ENCODE measurements around the gene APEX1. TPM values are rescaled to one million over a fixed set of nuclear protein-coding genes. Genes with fewer than 3 reads are reported as not detected.
"Not testable (repeated sequence)": the region's sequence is repeated elsewhere in the genome, so short reads cannot be mapped to it uniquely, and the experiment has no call there.

APEX1 gene
- total RNA-seq, 2 donors from 2014 or later: 130 to 151 TPM

- Mint-ChIP-seq H3K27ac (no peak overlapping the region), H3K36me3 (no peaks in the 10 kb centered on the region), H3K4me3 (no peak overlapping the region), H3K4me1 (ENCODE audit: low read depth in 2 of 2) (peaks cover 10 to 20% of the 10 kb centered on the region in 2 donors), H3K27me3 (peaks cover 0 to 5% of the 10 kb centered on the region in 2 donors), H3K9me3 (no peaks in the 10 kb centered on the region)
- DNase-seq (ENCODE audit: low spot score): no peak
- no peak for ATAC-seq
These were observed 43.6 kb downstream of the APEX1 start for GRCh38 chr14:20498622-20499021.

GRCh38 chr14:20499108-20499507 is 44.1 kb downstream of the APEX1 start:
- no peaks in the 10 kb centered on the region for H3K36me3 Mint-ChIP-seq
- peaks cover 10 to 17% of the 10 kb centered on the region in 2 donors for H3K4me1 Mint-ChIP-seq (ENCODE audit: low read depth in 2 of 2)
- H3K27me3 Mint-ChIP-seq: peaks cover 0 to 10% of the 10 kb centered on the region in 2 donors
- no peak for ATAC-seq
- H3K4me3 Mint-ChIP-seq: no peak overlapping the region
- no peaks in the 10 kb centered on the region for H3K9me3 Mint-ChIP-seq
- no peak overlapping the region for H3K27ac Mint-ChIP-seq
- no peak for DNase-seq (ENCODE audit: low spot score)

- Mint-ChIP-seq H3K4me1 (ENCODE audit: low read depth in 2 of 2) (peaks cover 10 to 17% of the 10 kb centered on the region in 2 donors), H3K4me3 (no peak overlapping the region), H3K27me3 (peaks cover 0 to 10% of the 10 kb centered on the region in 2 donors), H3K27ac (no peak overlapping the region), H3K9me3 (no peaks in the 10 kb centered on the region), H3K36me3 (no peaks in the 10 kb centered on the region)
- ATAC-seq (no peak), DNase-seq (ENCODE audit: low spot score) (no peak)
These were observed 44.9 kb downstream of the APEX1 start for GRCh38 chr14:20499881-20500280.

- Mint-ChIP-seq H3K36me3 (no peaks in the 10 kb centered on the region), H3K27ac (no peak overlapping the region), H3K4me3 (no peak overlapping the region), H3K9me3 (no peaks in the 10 kb centered on the region), H3K27me3 (peaks cover 0 to 7% of the 10 kb centered on the region in 2 donors), H3K4me1 (ENCODE audit: low read depth in 2 of 2) (peaks cover 0 to 4% of the 10 kb centered on the region in 2 donors)
- ATAC-seq (no peak), DNase-seq (ENCODE audit: low spot score) (no peak)
These were observed 46.3 kb downstream of the APEX1 start for GRCh38 chr14:20501346-20501745.

GRCh38 chr14:20503898-20504297 is 48.9 kb downstream of the APEX1 start:
- no peak overlapping the region for H3K4me3 Mint-ChIP-seq
- no peak for ATAC-seq

GRCh38 chr14:20506276-20506675 is 51.2 kb downstream of the APEX1 start:
- H3K27me3 Mint-ChIP-seq; DNase-seq (ENCODE audit: low spot score); ATAC-seq; H3K36me3 Mint-ChIP-seq; H3K4me3 Mint-ChIP-seq; H3K27ac Mint-ChIP-seq; H3K4me1 Mint-ChIP-seq (ENCODE audit: low read depth in 2 of 2); H3K9me3 Mint-ChIP-seq: not testable (repeated sequence)

More at GRCh38 chr14:20503898-20504297, 48.9 kb downstream of the APEX1 start:
- Mint-ChIP-seq H3K27me3 (peaks cover 0 to 7% of the 10 kb centered on the region in 2 donors), H3K9me3 (no peaks in the 10 kb centered on the region), H3K27ac (no peak overlapping the region), H3K4me1 (ENCODE audit: low read depth in 2 of 2) (no peaks in the 10 kb centered on the region), H3K36me3 (no peaks in the 10 kb centered on the region)
- no peak for DNase-seq (ENCODE audit: low spot score)

- not testable (repeated sequence) for H3K9me3 Mint-ChIP-seq; H3K4me1 Mint-ChIP-seq (ENCODE audit: low read depth in 2 of 2); ATAC-seq; H3K27ac Mint-ChIP-seq; DNase-seq (ENCODE audit: low spot score); H3K4me3 Mint-ChIP-seq; H3K36me3 Mint-ChIP-seq; H3K27me3 Mint-ChIP-seq
These were observed 51.7 kb downstream of the APEX1 start for GRCh38 chr14:20506752-20507151.

Other genes starting within 250 kb of the APEX1 start
- gene OR11H6, start 231.5 kb upstream of the APEX1 start, total RNA-seq: not detected
- not detected for gene OR11H7, start 226.2 kb upstream of the APEX1 start, total RNA-seq
- gene OR11H4, start 215.9 kb upstream of the APEX1 start, total RNA-seq: not detected
- gene TTC5, start 149.3 kb upstream of the APEX1 start, total RNA-seq: 10 to 100 TPM; 27.4 to 27.7 TPM
- 10 to 100 TPM; 25.4 to 66.3 TPM for gene CCNB1IP1, start 121.9 kb upstream of the APEX1 start, total RNA-seq
- 10 to 100 TPM; 23.7 to 37.2 TPM for gene PARP2, start 111.6 kb upstream of the APEX1 start, total RNA-seq
- 10 to 100 TPM; 38.2 to 47.6 TPM for gene TEP1, start 41.7 kb upstream of the APEX1 start, total RNA-seq
- under 1 TPM; 0.22 to 0.43 TPM for gene KLHL33, start 19.1 kb upstream of the APEX1 start, total RNA-seq
- gene OSGEP, start 414 bp upstream of the APEX1 start, total RNA-seq: 10 to 100 TPM; 43.1 to 78.0 TPM
- gene PIP4P1, start 6.2 kb downstream of the APEX1 start, total RNA-seq: 10 to 100 TPM; 33.3 to 34.5 TPM
- 100 to 1,000 TPM; 124 to 199 TPM for gene PNP, start 14.2 kb downstream of the APEX1 start, total RNA-seq
- gene RNASE10, start 50.3 kb downstream of the APEX1 start, total RNA-seq: under 1 TPM; 0.50 to 0.75 TPM
- gene RNASE9, start 105.8 kb downstream of the APEX1 start, total RNA-seq: not detected
- gene RNASE11, start 132.8 kb downstream of the APEX1 start, total RNA-seq: not detected
- gene RNASE12, start 136.2 kb downstream of the APEX1 start, total RNA-seq: not detected
- gene OR6S1, start 186.5 kb downstream of the APEX1 start, total RNA-seq: not detected
- gene RNASE4, start 229.3 kb downstream of the APEX1 start, total RNA-seq: 1 to 10 TPM in 1 of 2 donors, under 1 TPM in 1; 0.50 to 1.2 TPM
- 1 to 10 TPM in 1 of 2 donors, under 1 TPM in 1; 0.78 to 1.6 TPM for gene ANG, start 233.5 kb downstream of the APEX1 start, total RNA-seq